ENCODE results near the gene AXL. TPM values are rescaled to one million over a fixed set of nuclear protein-coding genes. Genes with fewer than 3 reads are reported as not detected.

The AXL gene
- total and polyA plus RNA-seq, 9 of the 15 experiments (the other 6 are each of a cell fraction or from before 2014, with no cell fraction given) = 0.80 to 6.6 (median 1.6) TPM

DNA sequence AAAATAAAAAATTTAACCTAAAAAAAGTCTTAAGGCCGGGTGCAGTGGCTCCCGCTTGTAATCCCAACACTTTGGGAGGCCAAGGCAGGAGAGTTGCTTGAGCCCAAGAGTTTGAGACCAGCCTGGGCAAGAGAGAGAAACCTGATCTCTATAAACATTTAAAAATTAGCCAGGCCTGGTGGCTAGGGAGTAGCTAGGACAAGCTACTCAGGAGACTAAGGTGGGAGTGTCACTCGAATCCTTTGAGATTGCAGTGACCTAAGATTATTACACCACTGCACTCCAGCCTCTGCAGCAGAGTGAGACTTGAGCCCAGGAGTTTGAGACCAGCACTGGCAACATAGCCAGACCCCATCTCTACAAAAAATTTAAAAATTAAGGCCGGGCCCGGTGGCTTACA lies 92.0 kb downstream of the AXL start:
- POLR2A ChIA-PET = interaction anchor here (0.6 to 1.2 kb wide), 5 partner anchors 11 to 736 kb away, joined by 3 to 7 read pairs (median 3); no protein-coding TSS in a partner anchor
- in situ Hi-C loops (cut with MboI) = loop anchor here (25.0 kb wide), 1 partner anchor 251 kb away; no protein-coding TSS in a partner anchor
- DNase-seq (ENCODE audit: extremely low read depth in 1 of 4, low spot score in 3 of 4) = peak in 1 of 4 experiments; percentile 36
- no peak for FAIRE-seq
- Histone ChIP-seq H2AFZ (ENCODE audit: low read depth, low read length) (no peak overlapping the region), H3K79me2 (ENCODE audit: control insufficient read depth, insufficient read depth, low read length) (peaks cover 34% of the 10 kb centered on the region), H3K36me3 (ENCODE audit: control insufficient read depth, insufficient read depth, low read length) (peaks cover 50% of the 10 kb centered on the region), H3K9ac (ENCODE audit: insufficient read depth in 1 of 2, low read depth in 2 of 2, low read length in 2 of 2) (peak overlapping the region; percentile 88 to 93; a peak in 3 of 4 replicates), H3K9me1 (ENCODE audit: control insufficient read depth, insufficient read depth, low read length) (no peaks in the 10 kb centered on the region), H3K27ac (ENCODE audit: extremely low read depth, low read depth, low read length) (peak overlapping the region; percentile 88; the same call in 1 of the 3 replicates), H3K4me2 (ENCODE audit: insufficient read depth, low read length) (peak overlapping the region; percentile 91), H3K4me1 (replicated peaks in 1 of 2; ENCODE audit: control insufficient read depth in 2 of 2, insufficient read depth in 2 of 2, low read length in 2 of 2) (peaks cover 11 to 12% of the 10 kb centered on the region in 2 experiments; a peak in 4 of 5 replicates), H3K9me3 (replicated peaks; ENCODE audit: control insufficient read depth, insufficient read depth, low read depth, low read length) (no peaks in the 10 kb centered on the region), H3K4me3 (peak overlapping the region; percentile 67), H3K27me3 (ENCODE audit: control insufficient read depth in 2 of 2, insufficient read depth in 2 of 2, low read length in 2 of 2) (no peaks in the 10 kb centered on the region), H4K20me1 (replicated peaks; ENCODE audit: control insufficient read depth, insufficient read depth, low read length) (peaks cover 3% of the 10 kb centered on the region; the same call in 1 of the 2 replicates)
- no TSS peak for BruUV-seq (replicated peaks)
- 3% methylated on average over 5 of the region's 5 CpGs for WGBS (ENCODE audit: insufficient coverage, low coverage, missing lambda C conversion rate)
- TF ChIP-seq CREM (IDR thresholded peaks at IDR 0.05; ENCODE audit: low read depth) = no peak
- no peak for TF ChIP-seq NR2F6 (CRISPR knock-in tag; IDR thresholded peaks at IDR 0.05)
- TF ChIP-seq TCF7 (IDR thresholded peaks at IDR 0.05; ENCODE audit: borderline replicate concordance) = no peak
- TF ChIP-seq RBM15 (IDR thresholded peaks at IDR 0.05; ENCODE audit: insufficient read depth, low read length) = no peak
- no peak for TF ChIP-seq POLR2H (tag; IDR thresholded peaks at IDR 0.05; ENCODE audit: low read depth)
- TF ChIP-seq ZNF589 (CRISPR knock-in tag; IDR thresholded peaks at IDR 0.05; ENCODE audit: low read depth) = 0 out of 2 replicates have a peak, but pooled peaks have one; percentile 14
- intact Hi-C loops (cut with micrococcal nuclease) = no loop called here
- peak; percentile 21; the same call in 2 of the 3 replicates for ATAC-seq
- CTCF ChIA-PET (ENCODE audit: low intra/inter-chr PET ratio) = no interaction called here

Small RNAs within 50 kb of the gene (small RNA-seq; reads per million reads assigned to genes)
- gene RN7SL34P = not detected

Other genes starting within 250 kb of the AXL start
Only the 7 nearest of the 14 such genes appear.
- gene CYP2A13, start 130.8 kb upstream of the AXL start, total RNA-seq (2014; rRNA removed) = not detected in 2 replicates
- gene CYP2A13, start 130.8 kb upstream of the AXL start, total RNA-seq (2014; rRNA removed; fragmentation: Illumina TruSeq; extraction: Trizol) = not detected in 2 replicates
- gene CYP2A13, start 130.8 kb upstream of the AXL start, total RNA-seq (2015; rRNA removed; fragmentation: Illumina TruSeq; extraction: Trizol) = not detected in 2 replicates
- not detected in 2 replicates for gene CYP2A13, start 130.8 kb upstream of the AXL start, total RNA-seq (2021)
- gene CYP2A13, start 130.8 kb upstream of the AXL start, polyA plus RNA-seq (2011; rRNA removed) = not detected in 2 replicates
- gene CYP2A13, start 130.8 kb upstream of the AXL start, polyA plus RNA-seq (2014; fragmentation: Illumina TruSeq; extraction: Trizol) = not detected in 2 replicates
- not detected for gene CYP2A13, start 130.8 kb upstream of the AXL start, polyA plus RNA-seq (2014; fragmentation: Nextera tagmentation; extraction: Ambion mirVana)
- not detected in 2 replicates for gene CYP2A13, start 130.8 kb upstream of the AXL start, polyA plus RNA-seq (2014; rRNA removed)
- 0.77 TPM in 1 of 2 replicates, not detected in the other for gene CYP2F1, start 104.8 kb upstream of the AXL start, total RNA-seq (2014; rRNA removed)
- 0.25 TPM in 1 of 2 replicates, not detected in the other for gene CYP2F1, start 104.8 kb upstream of the AXL start, total RNA-seq (2014; rRNA removed; fragmentation: Illumina TruSeq; extraction: Trizol)
- gene CYP2F1, start 104.8 kb upstream of the AXL start, total RNA-seq (2015; rRNA removed; fragmentation: Illumina TruSeq; extraction: Trizol) = 0.11 TPM in 1 of 2 replicates, not detected in the other
- 0.38 TPM in 1 of 2 replicates, not detected in the other for gene CYP2F1, start 104.8 kb upstream of the AXL start, total RNA-seq (2021)
- 0.03 and 0.16 TPM in 2 replicates for gene CYP2F1, start 104.8 kb upstream of the AXL start, polyA plus RNA-seq (2011; rRNA removed)
- gene CYP2F1, start 104.8 kb upstream of the AXL start, polyA plus RNA-seq (2014; fragmentation: Illumina TruSeq; extraction: Trizol) = 0.28 and 0.71 TPM in 2 replicates
- under 1 TPM; 0.10 to 0.11 TPM for gene CYP2F1, start 104.8 kb upstream of the AXL start, polyA plus RNA-seq (2014; fragmentation: Nextera tagmentation; extraction: Ambion mirVana)
- gene CYP2F1, start 104.8 kb upstream of the AXL start, polyA plus RNA-seq (2014; rRNA removed) = 0.04 TPM in 1 of 2 replicates, not detected in the other
- gene CYP2S1, start 26.0 kb upstream of the AXL start, total RNA-seq (2014; rRNA removed) = 0.41 and 2.7 TPM in 2 replicates
- 0.13 and 0.18 TPM in 2 replicates for gene CYP2S1, start 26.0 kb upstream of the AXL start, total RNA-seq (2014; rRNA removed; fragmentation: Illumina TruSeq; extraction: Trizol)
- 0.07 and 0.15 TPM in 2 replicates for gene CYP2S1, start 26.0 kb upstream of the AXL start, total RNA-seq (2015; rRNA removed; fragmentation: Illumina TruSeq; extraction: Trizol)
- 1.9 and 2.6 TPM in 2 replicates for gene CYP2S1, start 26.0 kb upstream of the AXL start, total RNA-seq (2021)
- 0.46 and 0.60 TPM in 2 replicates for gene CYP2S1, start 26.0 kb upstream of the AXL start, polyA plus RNA-seq (2011; rRNA removed)
- 0.71 and 0.79 TPM in 2 replicates for gene CYP2S1, start 26.0 kb upstream of the AXL start, polyA plus RNA-seq (2014; fragmentation: Illumina TruSeq; extraction: Trizol)
- gene CYP2S1, start 26.0 kb upstream of the AXL start, polyA plus RNA-seq (2014; fragmentation: Nextera tagmentation; extraction: Ambion mirVana) = under 1 TPM; 0.13 to 0.20 TPM
- 0.48 and 0.77 TPM in 2 replicates for gene CYP2S1, start 26.0 kb upstream of the AXL start, polyA plus RNA-seq (2014; rRNA removed)
- gene HNRNPUL1, start 45.1 kb downstream of the AXL start, total RNA-seq (2014; rRNA removed) = 85.0 and 99.3 TPM in 2 replicates
- gene HNRNPUL1, start 45.1 kb downstream of the AXL start, total RNA-seq (2014; rRNA removed; fragmentation: Illumina TruSeq; extraction: Trizol) = 69.9 and 78.2 TPM in 2 replicates
- 85.9 and 88.7 TPM in 2 replicates for gene HNRNPUL1, start 45.1 kb downstream of the AXL start, total RNA-seq (2015; rRNA removed; fragmentation: Illumina TruSeq; extraction: Trizol)
- gene HNRNPUL1, start 45.1 kb downstream of the AXL start, total RNA-seq (2021) = 196 and 211 TPM in 2 replicates
- 39.2 and 59.3 TPM in 2 replicates for gene HNRNPUL1, start 45.1 kb downstream of the AXL start, polyA plus RNA-seq (2011; rRNA removed)
- gene HNRNPUL1, start 45.1 kb downstream of the AXL start, polyA plus RNA-seq (2014; fragmentation: Illumina TruSeq; extraction: Trizol) = 138 and 160 TPM in 2 replicates
- 1 to 10 TPM; 7.3 to 9.4 TPM for gene HNRNPUL1, start 45.1 kb downstream of the AXL start, polyA plus RNA-seq (2014; fragmentation: Nextera tagmentation; extraction: Ambion mirVana)
- gene HNRNPUL1, start 45.1 kb downstream of the AXL start, polyA plus RNA-seq (2014; rRNA removed) = 93.8 and 107 TPM in 2 replicates
- 8.0 and 10.8 TPM in 2 replicates for gene CCDC97, start 90.9 kb downstream of the AXL start, total RNA-seq (2014; rRNA removed)
- 2.2 and 3.3 TPM in 2 replicates for gene CCDC97, start 90.9 kb downstream of the AXL start, total RNA-seq (2014; rRNA removed; fragmentation: Illumina TruSeq; extraction: Trizol)
- 5.5 and 7.0 TPM in 2 replicates for gene CCDC97, start 90.9 kb downstream of the AXL start, total RNA-seq (2015; rRNA removed; fragmentation: Illumina TruSeq; extraction: Trizol)
- gene CCDC97, start 90.9 kb downstream of the AXL start, total RNA-seq (2021) = 16.5 and 18.0 TPM in 2 replicates
- gene CCDC97, start 90.9 kb downstream of the AXL start, polyA plus RNA-seq (2011; rRNA removed) = 3.6 and 5.0 TPM in 2 replicates
- 9.8 and 13.2 TPM in 2 replicates for gene CCDC97, start 90.9 kb downstream of the AXL start, polyA plus RNA-seq (2014; fragmentation: Illumina TruSeq; extraction: Trizol)
- gene CCDC97, start 90.9 kb downstream of the AXL start, polyA plus RNA-seq (2014; fragmentation: Nextera tagmentation; extraction: Ambion mirVana) = under 1 TPM; 0.60 to 0.79 TPM
- gene CCDC97, start 90.9 kb downstream of the AXL start, polyA plus RNA-seq (2014; rRNA removed) = 8.8 and 11.3 TPM in 2 replicates
- 18.6 and 25.8 TPM in 2 replicates for gene TGFB1, start 134.7 kb downstream of the AXL start, total RNA-seq (2014; rRNA removed)
- gene TGFB1, start 134.7 kb downstream of the AXL start, total RNA-seq (2014; rRNA removed; fragmentation: Illumina TruSeq; extraction: Trizol) = 10.4 and 12.3 TPM in 2 replicates
- 14.7 and 17.2 TPM in 2 replicates for gene TGFB1, start 134.7 kb downstream of the AXL start, total RNA-seq (2015; rRNA removed; fragmentation: Illumina TruSeq; extraction: Trizol)
- 131 and 159 TPM in 2 replicates for gene TGFB1, start 134.7 kb downstream of the AXL start, total RNA-seq (2021)
- 11.8 and 13.4 TPM in 2 replicates for gene TGFB1, start 134.7 kb downstream of the AXL start, polyA plus RNA-seq (2011; rRNA removed)
- 45.7 and 64.4 TPM in 2 replicates for gene TGFB1, start 134.7 kb downstream of the AXL start, polyA plus RNA-seq (2014; fragmentation: Illumina TruSeq; extraction: Trizol)
- gene TGFB1, start 134.7 kb downstream of the AXL start, polyA plus RNA-seq (2014; fragmentation: Nextera tagmentation; extraction: Ambion mirVana) = under 1 TPM; 0.24 to 0.77 TPM
- gene TGFB1, start 134.7 kb downstream of the AXL start, polyA plus RNA-seq (2014; rRNA removed) = 35.2 and 37.8 TPM in 2 replicates
- gene B9D2, start 144.9 kb downstream of the AXL start, total RNA-seq (2014; rRNA removed) = 3.5 and 6.7 TPM in 2 replicates
- gene B9D2, start 144.9 kb downstream of the AXL start, total RNA-seq (2014; rRNA removed; fragmentation: Illumina TruSeq; extraction: Trizol) = 0.54 and 1.6 TPM in 2 replicates
- 5.2 and 5.5 TPM in 2 replicates for gene B9D2, start 144.9 kb downstream of the AXL start, total RNA-seq (2015; rRNA removed; fragmentation: Illumina TruSeq; extraction: Trizol)
- 6.0 and 6.9 TPM in 2 replicates for gene B9D2, start 144.9 kb downstream of the AXL start, total RNA-seq (2021)
- gene B9D2, start 144.9 kb downstream of the AXL start, polyA plus RNA-seq (2011; rRNA removed) = 2.8 and 5.8 TPM in 2 replicates
- 2.2 and 3.4 TPM in 2 replicates for gene B9D2, start 144.9 kb downstream of the AXL start, polyA plus RNA-seq (2014; fragmentation: Illumina TruSeq; extraction: Trizol)
- 1 to 10 TPM in 1 of 2 experiments, under 1 TPM in 1; 0.83 to 1.4 TPM for gene B9D2, start 144.9 kb downstream of the AXL start, polyA plus RNA-seq (2014; fragmentation: Nextera tagmentation; extraction: Ambion mirVana)
- gene B9D2, start 144.9 kb downstream of the AXL start, polyA plus RNA-seq (2014; rRNA removed) = 3.4 and 3.5 TPM in 2 replicates